GM19025 (cell line): ENCODE measurements around the gene SEC22C.
A peak's percentile ranks its signal among the peaks of the same experiment; 100 is the strongest.

Source experiments
- ATAC-seq: cut with Tn5 transposase; IDR thresholded peaks from one replicate; pipeline ENCODE4 v1.9.1; 2021; ENCODE audit warnings: mild to moderate bottlenecking, low read depth, moderate library complexity; ENCODE audit not compliant: unreplicated experiment

SEC22C gene

DNA sequence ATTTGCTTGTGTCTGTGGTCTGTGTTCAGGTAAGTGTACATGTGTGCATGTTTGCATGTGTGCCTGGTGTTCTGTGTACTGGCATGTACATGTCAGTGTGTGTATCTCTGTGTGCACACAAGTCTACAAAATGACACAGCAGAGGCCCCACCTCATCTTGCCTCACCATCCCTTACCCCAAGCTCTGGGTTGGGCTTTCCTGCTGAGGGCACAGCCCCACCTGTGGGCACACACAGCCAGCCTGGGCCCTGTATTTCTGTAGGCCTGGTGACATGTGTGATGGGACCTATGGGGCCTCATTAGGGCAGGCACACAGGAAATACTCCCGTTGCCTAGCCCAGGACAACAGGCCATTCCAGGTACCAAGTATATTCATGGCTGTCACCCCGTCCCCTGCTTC, 65.8 kb downstream of the SEC22C start:
- ATAC-seq: no peak

DNA sequence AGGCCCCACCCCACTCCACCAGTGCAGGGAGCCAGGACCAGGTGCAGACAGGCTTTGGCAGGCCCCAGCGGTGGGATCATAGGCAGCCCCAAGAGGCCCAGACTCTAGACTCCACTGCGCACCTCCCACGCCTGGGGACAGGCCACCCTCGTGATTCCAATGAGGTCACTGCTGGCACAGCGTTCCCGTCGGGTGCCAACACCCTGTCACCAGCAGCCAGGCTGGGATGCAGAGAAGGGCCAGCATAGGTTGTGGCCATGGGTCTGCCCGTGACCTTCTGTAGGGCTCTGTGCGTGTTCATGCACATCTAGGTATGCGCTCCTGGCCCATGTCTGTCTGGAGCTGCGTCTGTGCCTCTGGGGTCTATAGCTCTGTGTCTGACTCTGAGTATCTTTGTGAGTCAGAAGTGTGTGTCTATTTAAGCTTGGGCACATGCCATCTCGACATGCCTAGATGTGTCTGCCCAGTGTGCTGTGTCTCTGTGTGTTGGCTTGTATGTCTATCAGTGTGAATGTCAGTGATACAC, 66.3 kb downstream of the SEC22C start:
- ATAC-seq: no peak

DNA sequence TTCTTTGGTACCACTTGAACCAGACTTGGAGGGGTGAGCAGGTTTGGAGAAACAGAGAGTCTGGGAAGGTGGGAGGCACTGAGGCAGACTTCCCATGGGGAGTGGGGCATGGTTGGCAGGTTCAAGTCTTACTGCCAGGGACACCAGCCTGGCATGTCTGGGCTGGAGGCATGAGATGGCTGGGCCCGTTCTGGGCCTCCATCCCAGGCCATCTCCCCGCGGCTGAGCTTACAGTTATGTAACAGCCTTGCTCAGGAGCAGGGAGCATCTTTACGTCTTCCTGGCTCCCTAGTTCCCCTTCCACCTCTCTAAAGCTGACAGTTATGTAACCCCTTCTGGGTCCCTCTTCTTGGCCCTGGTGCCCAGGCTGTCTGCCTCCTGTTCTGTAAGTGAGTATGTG, 66.9 kb downstream of the SEC22C start:
- ATAC-seq: no peak

DNA sequence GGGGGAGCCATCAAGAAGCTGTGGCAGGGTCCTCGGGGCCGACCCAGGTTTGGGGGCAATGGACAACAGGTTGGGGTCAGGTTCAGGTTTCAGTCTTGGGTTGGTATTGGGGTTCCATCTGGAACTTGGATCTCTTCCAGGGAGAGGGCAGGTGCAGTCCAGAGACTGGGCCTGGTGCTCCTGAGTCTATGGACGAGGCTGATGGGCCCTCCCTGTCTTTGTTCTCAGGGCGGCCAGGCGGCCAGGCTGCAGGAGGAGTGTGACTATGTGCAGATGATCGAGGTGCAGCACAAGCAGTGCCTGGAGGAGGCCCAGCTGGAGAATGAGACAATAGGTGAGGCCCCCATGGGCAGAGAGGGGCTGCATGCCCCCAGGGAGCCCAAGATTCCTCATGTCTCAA, 68.2 kb downstream of the SEC22C start:
- ATAC-seq: no peak

DNA sequence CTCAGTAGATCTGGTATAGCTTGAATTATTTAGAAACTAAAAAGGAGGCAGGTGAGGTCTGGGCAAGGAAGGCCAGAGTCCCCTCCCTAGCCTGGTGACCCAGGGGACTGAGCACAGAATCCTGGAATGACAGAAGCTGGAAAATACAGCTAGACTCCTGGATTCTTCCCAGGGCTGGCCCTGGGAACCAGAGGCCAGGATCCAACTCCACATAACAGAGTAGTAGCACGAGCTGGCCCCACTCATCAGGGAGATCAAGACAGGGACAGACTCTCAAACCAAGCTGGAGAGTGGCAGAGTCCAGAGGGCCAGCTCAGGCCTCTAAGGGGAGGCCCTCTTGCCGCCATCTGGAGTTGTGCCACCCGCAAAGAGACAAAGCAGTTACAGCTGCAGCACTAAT, 68.6 kb downstream of the SEC22C start:
- ATAC-seq: no peak

DNA sequence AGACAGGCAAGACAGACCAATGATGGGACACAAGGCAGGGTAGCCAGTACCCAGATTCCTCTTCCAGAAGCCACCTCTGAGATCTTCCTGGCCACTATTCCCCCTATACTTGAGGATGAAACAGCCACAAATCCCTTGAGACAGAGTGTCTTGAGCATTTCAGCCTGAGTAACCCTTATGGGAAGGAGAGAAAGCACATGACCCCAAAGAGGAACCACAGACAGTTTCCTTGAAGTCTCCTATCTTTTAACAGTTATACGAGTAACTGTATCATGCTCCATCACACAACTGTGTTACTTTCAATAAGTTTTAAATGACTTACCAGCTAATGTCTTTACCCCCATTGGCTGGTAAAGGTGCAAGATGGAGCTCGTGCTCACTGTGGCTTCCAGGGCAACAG, 70.0 kb downstream of the SEC22C start:
- ATAC-seq: no peak

DNA sequence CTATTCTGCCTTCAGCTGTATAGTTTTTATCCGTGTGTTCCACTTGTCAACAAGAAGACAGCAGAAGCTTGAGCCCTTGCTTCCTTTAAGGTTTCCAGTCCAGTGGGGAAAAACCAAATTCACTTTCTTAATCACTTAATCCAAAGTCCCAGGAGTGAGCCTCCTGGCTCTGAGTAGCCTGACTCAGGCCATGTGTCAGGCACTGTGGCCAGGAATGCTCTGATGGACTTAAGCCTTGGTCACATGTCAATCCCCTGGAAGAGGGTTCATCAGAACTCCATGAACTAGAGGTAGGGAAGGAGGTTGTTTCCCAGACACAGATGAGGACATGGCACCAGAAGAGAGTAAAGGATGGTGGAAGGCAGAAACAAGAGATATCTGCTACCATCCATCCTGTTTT, 70.6 kb downstream of the SEC22C start:
- ATAC-seq: no peak

DNA sequence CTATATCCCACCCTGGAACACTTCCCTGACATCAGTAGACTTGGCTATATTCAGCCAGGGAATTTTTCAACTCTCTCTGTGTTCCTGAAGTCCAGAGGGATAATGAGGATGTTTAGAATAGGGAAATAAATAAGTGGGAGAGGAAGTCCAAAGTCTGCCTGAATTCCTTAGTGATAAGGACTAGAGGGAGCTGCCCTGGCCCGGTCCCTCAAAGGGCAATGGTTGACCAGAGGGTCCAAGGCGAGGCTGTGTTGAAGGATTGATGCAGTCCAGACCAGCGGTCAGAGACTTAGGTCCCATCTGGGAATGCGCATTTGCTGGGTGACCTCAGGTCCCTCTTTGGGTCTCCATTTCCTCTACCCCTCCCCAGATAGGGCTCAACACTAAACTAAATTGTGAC, 71.4 kb downstream of the SEC22C start:
- no peak for ATAC-seq

DNA sequence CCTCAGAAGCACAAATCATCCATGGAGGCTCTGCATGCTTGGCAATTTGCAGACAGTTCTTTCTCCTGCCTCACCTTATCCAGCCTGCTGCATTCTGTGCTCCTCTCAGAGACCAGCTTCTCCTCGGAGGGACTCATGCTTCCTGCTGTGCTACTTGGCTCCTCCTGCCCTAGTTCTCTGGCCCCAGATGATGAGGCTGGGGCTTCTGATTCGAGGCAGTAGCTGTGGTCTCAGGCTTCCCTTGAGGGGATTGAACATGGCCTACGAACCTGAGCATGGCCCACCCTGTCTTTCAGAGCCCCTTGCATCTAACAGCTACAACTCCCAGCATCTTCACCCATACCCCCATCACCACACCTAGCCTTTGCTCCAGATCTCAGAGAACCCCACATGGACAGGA, 72.7 kb downstream of the SEC22C start:
- no peak for ATAC-seq

DNA sequence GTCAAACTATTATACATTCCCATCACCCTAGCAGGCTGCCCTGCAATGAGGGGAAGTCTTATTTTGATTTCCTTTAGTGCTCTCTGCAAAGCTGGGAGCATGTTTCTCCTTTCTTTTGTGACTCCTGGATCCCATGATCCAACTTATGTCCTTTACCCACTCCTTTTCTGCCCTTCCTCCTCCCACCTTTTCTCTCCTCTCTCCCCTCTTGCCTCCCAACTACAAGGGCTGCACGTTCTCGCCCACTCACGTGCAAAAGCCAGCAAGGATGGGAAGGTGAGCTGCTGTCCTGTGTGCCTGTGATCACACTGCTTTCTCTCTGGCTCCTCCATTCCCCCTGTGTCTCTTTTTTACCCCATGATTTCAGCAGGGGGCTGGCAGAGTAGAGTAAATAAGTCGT, 73.2 kb downstream of the SEC22C start:
- ATAC-seq: no peak

DNA sequence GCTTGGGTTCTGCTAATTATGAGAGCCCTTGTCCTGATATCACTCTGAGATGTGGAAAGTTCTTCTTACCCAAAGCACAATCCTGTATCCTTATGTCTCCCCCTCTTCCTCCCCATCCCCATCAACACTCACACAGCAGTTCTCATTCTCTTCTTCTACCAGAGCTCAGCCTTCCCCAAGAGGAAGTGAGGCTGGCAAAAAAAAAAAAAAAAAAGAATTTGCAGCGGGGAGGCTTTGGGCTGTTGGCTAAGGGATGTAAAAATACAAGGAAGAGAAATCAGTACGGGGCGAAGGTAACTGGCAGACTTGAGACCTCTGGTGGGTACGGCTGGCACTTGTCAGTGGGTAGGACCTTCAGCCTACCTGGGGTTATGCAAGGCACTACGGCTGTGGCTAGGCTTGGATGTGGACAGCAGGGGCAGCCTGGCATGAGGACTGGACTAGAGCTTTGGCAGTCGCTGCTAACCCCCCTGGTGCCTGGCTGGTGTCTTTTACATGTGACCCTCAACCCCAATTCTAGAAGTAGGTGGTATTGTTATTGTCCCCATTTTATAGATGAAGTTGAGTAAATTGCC, 73.9 kb downstream of the SEC22C start:
- no peak for ATAC-seq

DNA sequence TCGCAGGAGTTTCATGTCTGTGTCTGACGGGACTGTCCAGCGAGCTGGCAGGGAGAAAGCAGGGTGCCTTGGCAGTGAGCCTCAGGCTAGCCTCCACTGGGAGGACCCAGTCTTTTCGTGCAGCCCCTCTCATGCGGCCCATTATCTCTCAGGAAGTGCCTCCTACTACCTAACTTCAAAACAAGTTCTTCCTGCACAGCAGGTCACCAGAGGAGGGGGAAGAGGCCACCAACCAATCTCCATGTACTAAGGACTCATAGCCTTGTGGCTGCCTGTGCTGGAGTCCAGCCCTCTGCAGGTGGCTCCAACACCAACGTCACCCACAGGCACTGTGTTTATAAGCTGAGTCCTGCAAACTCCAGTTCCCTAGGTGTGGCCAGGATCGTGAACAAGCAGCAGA, 74.5 kb downstream of the SEC22C start:
- ATAC-seq: no peak

DNA sequence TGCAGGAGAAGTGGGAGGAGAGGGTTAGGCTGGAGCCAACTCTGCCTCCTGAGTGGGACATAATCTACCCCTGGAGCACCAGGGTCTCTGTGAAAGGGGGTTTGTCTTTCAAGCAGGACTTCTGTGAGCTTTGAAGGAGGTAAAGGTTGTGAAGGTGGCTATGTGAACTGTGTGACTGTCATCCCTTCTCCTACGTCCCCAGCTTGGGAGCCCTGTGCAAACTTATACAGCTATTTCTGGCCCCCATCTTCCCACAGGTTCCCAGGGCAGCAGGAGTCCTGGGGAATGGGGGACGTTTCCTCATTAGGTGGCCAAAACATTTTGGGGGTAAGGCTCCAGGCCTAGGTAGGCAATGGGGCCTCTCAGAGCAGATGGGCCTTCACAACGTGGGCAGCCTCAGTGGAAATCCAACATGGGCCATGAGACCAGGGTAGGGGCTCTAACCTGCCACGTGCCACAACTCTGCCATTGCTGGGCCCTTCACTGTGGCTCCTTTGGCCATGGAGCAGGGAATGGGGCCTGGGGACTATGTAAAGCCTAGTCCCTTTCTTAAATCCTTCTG, 75.8 kb downstream of the SEC22C start:
- ATAC-seq: no peak

DNA sequence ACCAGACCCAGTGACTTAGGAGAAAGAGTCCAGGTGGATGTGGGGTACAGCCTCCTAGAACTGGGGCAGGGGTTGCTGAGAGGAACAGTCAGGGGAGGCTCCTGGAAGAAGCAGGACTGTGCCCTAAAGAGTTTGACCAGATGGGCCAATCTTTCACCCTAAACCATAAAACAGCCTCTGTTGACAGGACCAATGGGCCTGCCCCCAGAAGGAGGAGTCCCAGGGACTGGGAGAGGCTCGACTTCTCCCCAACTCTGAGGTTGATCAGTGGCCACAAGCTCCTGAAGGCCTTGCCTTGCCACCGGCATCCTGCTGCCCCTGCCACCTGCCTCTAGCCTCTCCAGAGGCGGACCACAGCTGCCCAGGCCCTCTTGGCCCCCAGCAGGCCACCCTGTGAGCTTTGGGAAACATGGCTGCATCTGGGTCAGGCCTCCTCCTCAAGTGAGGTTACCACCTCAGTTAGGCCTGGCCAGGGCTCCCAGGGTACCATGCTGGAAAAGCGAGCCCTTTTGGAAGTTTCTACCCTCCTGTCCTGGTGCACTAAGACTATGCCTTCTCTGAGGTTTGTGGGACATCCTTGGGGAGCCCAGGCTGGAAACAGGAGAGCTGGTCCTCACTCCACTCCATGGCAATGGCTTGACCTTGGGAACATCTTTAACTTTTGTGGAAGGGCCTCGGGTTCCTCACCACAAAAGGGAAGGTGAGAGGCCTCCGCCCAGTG, 76.5 kb downstream of the SEC22C start:
- ATAC-seq: no peak

DNA sequence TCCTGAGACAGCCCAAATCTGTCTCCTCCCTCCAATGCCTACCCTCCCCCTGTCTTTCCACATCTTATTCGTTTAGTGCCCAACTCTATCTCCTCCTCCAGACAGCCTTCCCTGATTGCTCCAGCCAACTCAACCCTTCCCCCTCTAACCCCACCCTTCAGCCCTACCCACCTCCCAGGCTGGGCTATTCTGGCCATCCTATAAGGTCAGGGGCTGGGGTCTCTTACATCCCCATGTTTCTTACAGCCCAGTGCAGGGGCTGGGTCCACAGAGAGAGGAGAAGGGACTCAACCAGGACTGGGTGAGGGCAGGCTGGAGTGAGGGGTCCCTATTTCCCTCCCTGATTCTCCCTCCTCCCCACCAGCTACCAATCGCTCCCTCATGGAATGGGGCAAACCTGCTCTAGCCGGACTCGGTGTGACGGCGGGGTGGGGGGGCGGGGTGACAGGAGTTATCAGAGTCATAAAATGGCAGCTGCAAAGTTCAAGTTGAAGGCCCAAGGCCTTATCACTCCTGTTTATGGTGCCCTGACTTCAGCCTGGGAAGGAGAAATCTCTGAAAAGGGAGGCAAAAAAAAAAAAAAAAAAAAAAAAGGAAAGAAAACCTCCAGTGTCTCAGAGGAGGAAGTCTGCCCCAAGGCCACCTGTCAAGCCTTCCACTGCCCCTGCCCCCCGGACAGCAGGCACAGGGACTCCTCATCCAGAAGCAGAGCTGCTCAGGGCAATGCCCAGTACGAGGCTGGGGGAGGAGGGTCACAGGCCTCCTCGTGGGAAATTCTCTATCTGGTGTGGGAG, 77.2 kb downstream of the SEC22C start:
- no peak for ATAC-seq

DNA sequence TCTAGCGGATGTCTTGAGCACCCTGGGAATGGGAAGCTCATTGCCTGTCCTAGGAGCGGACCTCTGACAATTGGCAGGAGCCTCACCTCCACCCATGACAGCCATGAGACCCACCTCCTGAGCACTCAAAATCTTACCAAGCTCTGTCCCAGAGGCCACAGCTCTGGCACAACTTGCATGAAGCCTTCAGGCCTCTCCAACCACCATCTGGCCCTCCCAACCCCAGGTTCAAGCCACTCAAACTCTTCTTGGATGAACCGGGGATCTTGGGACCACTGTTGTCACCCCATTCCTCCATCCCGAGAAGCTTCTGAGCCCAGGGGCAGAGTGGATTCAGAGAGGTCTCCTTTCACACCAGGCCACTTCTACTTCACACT, 77.8 kb downstream of the SEC22C start:
- ATAC-seq: no peak

DNA sequence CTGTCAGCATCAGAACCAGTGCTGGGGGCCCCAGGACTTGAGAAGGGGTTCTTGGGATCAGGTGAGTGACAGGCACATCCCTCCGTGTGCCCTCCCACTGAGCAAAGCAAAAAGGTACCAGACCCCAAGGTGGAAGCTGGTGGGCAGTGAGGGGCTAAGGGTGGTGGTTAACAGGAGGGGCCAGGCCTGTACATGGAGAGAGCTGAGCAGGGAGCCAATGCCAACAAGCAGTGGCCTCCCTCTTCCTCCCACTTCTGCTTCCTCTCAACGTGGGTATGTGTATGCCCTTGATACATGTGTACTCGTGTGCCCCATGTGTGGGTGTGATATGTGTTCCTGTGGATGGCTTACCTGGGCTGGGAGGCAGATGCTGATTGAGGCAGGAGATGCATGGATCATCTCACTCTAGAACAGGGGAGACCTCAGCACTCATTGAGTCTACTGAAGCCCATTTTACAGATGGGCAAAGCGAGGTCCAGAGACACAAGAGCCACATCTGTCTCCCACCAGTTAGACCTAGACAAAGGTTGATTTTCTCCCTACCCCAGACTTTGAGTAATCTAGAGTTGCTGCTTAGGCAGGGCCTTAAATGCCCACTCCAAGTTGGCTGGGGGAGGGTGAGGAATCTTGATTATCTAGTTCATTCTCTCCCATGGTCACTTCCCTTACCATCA, 78.4 kb downstream of the SEC22C start:
- no peak for ATAC-seq

DNA sequence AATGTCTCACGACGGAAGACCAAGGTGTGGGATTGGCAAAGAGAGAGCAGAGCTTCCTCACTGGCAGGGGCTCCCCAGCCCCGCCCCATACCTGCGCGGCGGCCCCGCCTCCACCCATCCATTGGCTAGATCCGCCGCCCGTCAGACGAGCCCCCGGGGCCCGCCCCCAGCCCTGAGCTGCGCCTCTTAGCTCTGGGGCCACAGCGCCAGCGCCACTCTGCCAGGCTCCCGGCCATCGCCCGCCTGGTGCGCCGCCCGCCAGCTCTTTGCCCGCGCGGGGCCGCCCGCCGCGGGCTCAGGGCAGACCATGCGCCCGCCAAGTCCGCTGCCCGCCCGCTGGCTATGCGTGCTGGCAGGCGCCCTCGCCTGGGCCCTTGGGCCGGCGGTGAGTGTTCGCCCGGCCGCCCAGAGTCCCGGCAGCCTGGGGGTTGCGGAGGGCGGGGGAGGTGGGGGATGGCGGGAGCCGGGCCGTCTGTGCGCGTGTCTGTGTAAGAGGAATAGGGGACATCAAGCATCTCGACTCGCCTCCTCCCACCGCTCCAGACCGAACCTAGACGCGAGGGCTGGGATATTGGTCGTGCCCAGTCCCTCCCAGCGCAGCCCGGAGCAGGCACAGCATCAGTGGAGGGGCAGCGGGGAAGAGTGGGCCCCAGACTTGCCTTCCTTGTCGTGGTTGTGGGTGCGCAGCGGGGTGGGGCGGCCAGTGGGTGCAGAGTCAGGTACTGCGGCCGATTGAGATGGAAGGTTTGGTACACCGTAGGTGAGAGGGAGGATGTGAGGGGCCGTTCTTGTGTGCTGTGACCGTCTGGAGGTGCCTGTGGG, 79.1 kb downstream of the SEC22C start, which contains the start of gene VIPR1:
Gene VIPR1 (plus strand): TSS at position 215 of the 822 bp plus-strand sequence. CDS start 93 bp downstream, at position 308.
- peak; percentile 95 for ATAC-seq

DNA sequence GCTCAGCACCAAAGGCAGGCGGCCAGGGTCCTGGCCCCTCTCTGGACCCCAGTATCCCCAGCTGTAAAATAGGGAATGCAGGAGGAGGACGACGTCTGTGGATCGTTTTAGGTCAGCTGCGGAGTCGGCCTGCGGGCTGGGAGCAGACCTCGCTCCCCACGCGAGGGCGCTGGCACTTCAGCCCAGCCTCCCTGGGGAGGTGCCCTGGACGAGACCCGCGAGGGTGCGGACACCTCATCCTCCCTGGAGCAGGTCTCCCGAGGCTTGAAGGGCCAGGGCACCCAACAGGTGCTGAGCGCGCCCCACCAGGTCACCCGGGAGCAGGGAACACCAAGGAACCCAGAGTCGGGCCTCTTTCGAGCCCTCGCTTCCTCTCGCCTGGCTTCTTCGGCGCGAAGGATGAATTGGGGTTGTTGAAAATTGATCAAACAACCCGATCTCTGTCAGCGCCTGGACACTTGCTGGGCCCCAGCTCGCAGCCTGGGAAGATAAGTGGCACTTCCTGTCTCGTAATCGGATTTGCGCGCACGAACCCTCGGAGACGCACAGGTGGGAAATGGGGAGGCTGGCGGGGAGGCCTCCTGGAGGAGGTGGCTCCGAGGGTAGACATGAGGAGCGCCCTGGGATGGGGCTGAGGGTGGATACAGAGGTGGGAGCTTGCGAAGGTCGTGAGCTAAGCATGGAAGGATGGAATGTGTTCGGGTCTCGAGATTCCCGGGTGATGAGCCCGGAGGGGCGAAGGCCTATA, 79.9 kb downstream of the SEC22C start:
- peak; percentile 5 for ATAC-seq
